Fibroblast of villous mesenchyme (primary cell): ENCODE measurements around the gene MTHFS. TPM values are rescaled to one million over a fixed set of nuclear protein-coding genes. Genes with fewer than 3 reads are reported as not detected.
"Not testable (repeated sequence)": the region's sequence is repeated elsewhere in the genome, so short reads cannot be mapped to it uniquely, and the experiment has no call there.

Experiments
- DNase-seq: peaks from one replicate; pipeline ENCODE4 v3.0.0-alpha.2; 2010; ENCODE audit warnings: low read depth
- H3K4me3 ChIP-seq: 2 replicates; pipeline ENCODE4 v1.5.1; 2011; ENCODE audit warnings: low read depth, mild to moderate bottlenecking, low read length
- CTCF ChIP-seq: IDR thresholded peaks from 2 replicates; pipeline ENCODE4 v1.5.1; 2012; ENCODE audit warnings: low read depth, mild to moderate bottlenecking, low read length; ENCODE audit not compliant: insufficient read depth
- total RNA-seq: library from RNA; depleted of rRNA; stranded (reverse); fragments of >200 nt; gene quantifications from 2 replicates; pipeline ENCODE4 v1.2.3, GENCODE V29; 2012

The MTHFS gene
- total RNA-seq, 1 donor: 9.5 TPM

GRCh38 chr15:79914728-79915127 is 17.9 kb upstream of the MTHFS start:
- H3K4me3 ChIP-seq: no peak overlapping the region
- no peak for TF ChIP-seq CTCF
- DNase-seq: no peak

- DNase-seq, H3K4me3 ChIP-seq: not testable (repeated sequence)
These were observed 12.9 kb upstream of the MTHFS start for GRCh38 chr15:79909556-79910335.

- TF ChIP-seq CTCF: no peak
- H3K4me3 ChIP-seq: no peak overlapping the region
- DNase-seq: peak; percentile 28
These were observed 7.5 kb upstream of the MTHFS start for GRCh38 chr15:79904271-79904670.

- no peak for TF ChIP-seq CTCF
- no peak for DNase-seq
- no peak overlapping the region for H3K4me3 ChIP-seq
These were observed 6.8 kb upstream of the MTHFS start for GRCh38 chr15:79903626-79904025.

- no peak for DNase-seq
- TF ChIP-seq CTCF: no peak
- H3K4me3 ChIP-seq: no peak overlapping the region
These were observed 6.3 kb upstream of the MTHFS start for GRCh38 chr15:79903144-79903543.

GRCh38 chr15:79901958-79902357 is 5.1 kb upstream of the MTHFS start:
- no peak for TF ChIP-seq CTCF
- H3K4me3 ChIP-seq: no peak overlapping the region
- no peak for DNase-seq

GRCh38 chr15:79900818-79901378 is 4.1 kb upstream of the MTHFS start:
- DNase-seq, H3K4me3 ChIP-seq: not testable (repeated sequence)
- TF ChIP-seq CTCF: peak; percentile 3
